Adrenal gland (tissue), 5 donors: ENCODE measurements around the gene NPAS3.

Experiments
- POLR2A ChIP-seq, 2 donors: fragments of 450-650 bp; IDR thresholded peaks; one replicate each; pipeline ENCODE4 v1.6.1; 2017; ENCODE audit warnings: antibody characterized with exemption in 2 of 2, mild to moderate bottlenecking in 2 of 2, moderate library complexity in 1 of 2
- TF ChIP-seq, protein P1 (sequence below), 6 experiments: fragments of 450-650 bp in 4 of 6; fragments of 200-600 bp in 2 of 6; sonication (generic) in 1 of 6; IDR thresholded peaks; 1 replicate in 5 of 6; 2 replicates in 1 of 6; pipeline versions ENCODE4 v1.5.1 to v1.8.0; 2016 to 2021; ENCODE audit warnings: antibody characterized with exemption in 6 of 6, mild to moderate bottlenecking in 2 of 6, moderate library complexity in 1 of 6
- donor health status: DM: no; HTN: no; CAD: no.

DNA sequence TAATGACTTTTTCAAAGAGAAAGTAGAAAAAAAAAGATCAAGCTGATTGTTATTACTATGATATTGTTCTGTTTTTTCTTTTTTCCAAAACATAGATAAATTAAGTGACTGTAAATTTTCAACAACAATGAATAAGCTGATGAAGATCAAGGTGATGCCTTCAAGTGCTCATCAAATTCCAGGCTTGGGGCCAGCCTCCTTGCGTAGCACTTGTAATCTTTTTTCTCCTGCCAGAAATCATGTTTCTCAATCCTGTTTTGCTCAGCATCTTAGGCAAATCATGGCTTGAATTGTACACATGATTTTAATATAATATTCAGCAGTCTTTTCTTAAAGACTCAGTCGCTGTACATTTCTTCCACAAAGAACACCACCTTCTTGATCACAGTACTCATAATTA is 333.2 kb downstream of the NPAS3 start:
- TF ChIP-seq, protein P1, sequence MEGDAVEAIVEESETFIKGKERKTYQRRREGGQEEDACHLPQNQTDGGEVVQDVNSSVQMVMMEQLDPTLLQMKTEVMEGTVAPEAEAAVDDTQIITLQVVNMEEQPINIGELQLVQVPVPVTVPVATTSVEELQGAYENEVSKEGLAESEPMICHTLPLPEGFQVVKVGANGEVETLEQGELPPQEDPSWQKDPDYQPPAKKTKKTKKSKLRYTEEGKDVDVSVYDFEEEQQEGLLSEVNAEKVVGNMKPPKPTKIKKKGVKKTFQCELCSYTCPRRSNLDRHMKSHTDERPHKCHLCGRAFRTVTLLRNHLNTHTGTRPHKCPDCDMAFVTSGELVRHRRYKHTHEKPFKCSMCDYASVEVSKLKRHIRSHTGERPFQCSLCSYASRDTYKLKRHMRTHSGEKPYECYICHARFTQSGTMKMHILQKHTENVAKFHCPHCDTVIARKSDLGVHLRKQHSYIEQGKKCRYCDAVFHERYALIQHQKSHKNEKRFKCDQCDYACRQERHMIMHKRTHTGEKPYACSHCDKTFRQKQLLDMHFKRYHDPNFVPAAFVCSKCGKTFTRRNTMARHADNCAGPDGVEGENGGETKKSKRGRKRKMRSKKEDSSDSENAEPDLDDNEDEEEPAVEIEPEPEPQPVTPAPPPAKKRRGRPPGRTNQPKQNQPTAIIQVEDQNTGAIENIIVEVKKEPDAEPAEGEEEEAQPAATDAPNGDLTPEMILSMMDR (IDR thresholded peaks at IDR 0.05), result no peak
- no peak for TF ChIP-seq POLR2A (IDR thresholded peaks at IDR 0.05)
